ENCODE data around the gene POLRMT.

DNA sequence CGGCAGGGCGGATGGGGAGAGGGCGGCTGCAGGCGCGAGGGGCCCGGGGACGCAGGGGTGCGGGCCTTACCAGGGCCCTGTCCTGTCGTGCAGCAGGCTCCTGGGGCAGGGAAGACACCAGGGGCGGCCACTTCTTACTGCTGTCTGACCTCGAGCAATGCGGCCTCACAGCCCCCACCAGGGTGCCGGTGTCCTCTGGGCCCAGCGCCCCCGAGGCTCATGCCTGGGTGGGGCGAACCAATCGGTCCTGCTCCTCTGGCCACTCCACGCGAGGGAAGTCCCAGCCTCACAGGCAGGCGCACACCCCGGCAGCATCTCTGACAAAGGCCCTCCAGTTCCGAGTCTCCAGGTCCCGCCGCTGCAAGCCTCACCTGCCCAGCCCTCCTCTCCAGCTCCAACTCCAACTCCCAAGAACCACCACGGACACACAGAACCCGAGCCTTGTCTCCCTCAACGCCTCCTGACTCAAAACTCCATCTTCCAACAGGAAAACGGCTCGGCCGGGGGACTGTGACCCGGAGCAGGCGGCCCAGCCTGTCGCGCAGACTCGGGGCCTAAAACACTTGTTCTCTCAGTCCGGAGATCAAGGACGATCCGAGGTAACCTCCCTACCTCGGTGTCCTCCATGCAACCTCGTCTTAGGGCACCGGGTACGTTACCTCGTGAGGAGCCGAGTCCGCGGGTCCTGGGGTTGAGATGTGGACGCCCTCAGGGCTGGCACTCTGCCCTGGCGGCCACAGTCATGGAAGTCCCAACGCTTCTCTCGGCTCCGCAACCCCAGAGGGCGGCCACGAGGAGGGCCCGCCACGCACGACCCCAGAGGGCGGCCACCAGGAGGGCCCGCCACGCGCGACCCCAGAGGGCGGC lies 12.8 kb upstream of the POLRMT start:
- TF ChIP-seq TOX (CRISPR knock-in tag; IDR thresholded peaks at IDR 0.05; ENCODE audit: borderline replicate concordance) (no peak), PPARA (CRISPR knock-in tag; IDR thresholded peaks at IDR 0.05; ENCODE audit: borderline replicate concordance) (no peak), ZFP30 (CRISPR knock-in tag; IDR thresholded peaks at IDR 0.05) (no peak), ZFP3 (CRISPR knock-in tag; IDR thresholded peaks at IDR 0.05) (no peak), CSDC2 (CRISPR knock-in tag; IDR thresholded peaks at IDR 0.05) (no peak), ESRRG (CRISPR knock-in tag; IDR thresholded peaks at IDR 0.05) (no peak), ARNTL (CRISPR knock-in tag; IDR thresholded peaks at IDR 0.05; ENCODE audit: borderline replicate concordance, low read depth) (no peak), OSR1 (CRISPR knock-in tag; IDR thresholded peaks at IDR 0.05) (no peak), ZNF565 (CRISPR knock-in tag; conservative IDR thresholded peaks at IDR 0.05; ENCODE audit: low read depth) (no peak), ZNF8 (CRISPR knock-in tag; IDR thresholded peaks at IDR 0.05) (no peak), ZNF70 (CRISPR knock-in tag; IDR thresholded peaks at IDR 0.05) (no peak)
- TF ChIP-seq, protein P1, sequence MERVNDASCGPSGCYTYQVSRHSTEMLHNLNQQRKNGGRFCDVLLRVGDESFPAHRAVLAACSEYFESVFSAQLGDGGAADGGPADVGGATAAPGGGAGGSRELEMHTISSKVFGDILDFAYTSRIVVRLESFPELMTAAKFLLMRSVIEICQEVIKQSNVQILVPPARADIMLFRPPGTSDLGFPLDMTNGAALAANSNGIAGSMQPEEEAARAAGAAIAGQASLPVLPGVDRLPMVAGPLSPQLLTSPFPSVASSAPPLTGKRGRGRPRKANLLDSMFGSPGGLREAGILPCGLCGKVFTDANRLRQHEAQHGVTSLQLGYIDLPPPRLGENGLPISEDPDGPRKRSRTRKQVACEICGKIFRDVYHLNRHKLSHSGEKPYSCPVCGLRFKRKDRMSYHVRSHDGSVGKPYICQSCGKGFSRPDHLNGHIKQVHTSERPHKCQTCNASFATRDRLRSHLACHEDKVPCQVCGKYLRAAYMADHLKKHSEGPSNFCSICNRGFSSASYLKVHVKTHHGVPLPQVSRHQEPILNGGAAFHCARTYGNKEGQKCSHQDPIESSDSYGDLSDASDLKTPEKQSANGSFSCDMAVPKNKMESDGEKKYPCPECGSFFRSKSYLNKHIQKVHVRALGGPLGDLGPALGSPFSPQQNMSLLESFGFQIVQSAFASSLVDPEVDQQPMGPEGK (CRISPR knock-in tag; IDR thresholded peaks at IDR 0.05; ENCODE audit: borderline replicate concordance): no peak
- TF ChIP-seq, protein P2, sequence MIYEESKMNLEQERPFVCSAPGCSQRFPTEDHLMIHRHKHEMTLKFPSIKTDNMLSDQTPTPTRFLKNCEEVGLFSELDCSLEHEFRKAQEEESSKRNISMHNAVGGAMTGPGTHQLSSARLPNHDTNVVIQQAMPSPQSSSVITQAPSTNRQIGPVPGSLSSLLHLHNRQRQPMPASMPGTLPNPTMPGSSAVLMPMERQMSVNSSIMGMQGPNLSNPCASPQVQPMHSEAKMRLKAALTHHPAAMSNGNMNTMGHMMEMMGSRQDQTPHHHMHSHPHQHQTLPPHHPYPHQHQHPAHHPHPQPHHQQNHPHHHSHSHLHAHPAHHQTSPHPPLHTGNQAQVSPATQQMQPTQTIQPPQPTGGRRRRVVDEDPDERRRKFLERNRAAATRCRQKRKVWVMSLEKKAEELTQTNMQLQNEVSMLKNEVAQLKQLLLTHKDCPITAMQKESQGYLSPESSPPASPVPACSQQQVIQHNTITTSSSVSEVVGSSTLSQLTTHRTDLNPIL (CRISPR knock-in tag; IDR thresholded peaks at IDR 0.05; ENCODE audit: low read depth): no peak

Measured in SK-N-SH treated with all-trans-retinoic acid at 6 μM for 48 hours (cell line).